Frontal cortex (tissue), 4 donors: ENCODE measurements around the gene TRPM3. TPM values are rescaled to one million over a fixed set of nuclear protein-coding genes. Genes with fewer than 3 reads are reported as not detected.

Experiments used
- DNase-seq, 2 donors: peaks; one replicate each; pipeline ENCODE4 v3.0.0; 2012; ENCODE audit warnings: low spot score in 2 of 2
- FAIRE-seq: peaks from 2 replicates; lab custom pipeline; 2012; peaks lifted over from hg19 to GRCh38; lab: Jason Lieb, UNC
- total RNA-seq: library from RNA; depleted of rRNA; stranded (reverse); fragments of >200 nt; gene quantifications from one replicate; pipeline ENCODE4 v1.2.3, GENCODE V29; 2014
- donor health status: control.
- donor health status: control.
- donor health status: control.

TRPM3 gene
- total RNA-seq, 1 donor from 2014 or later, result 18.8 TPM

DNA sequence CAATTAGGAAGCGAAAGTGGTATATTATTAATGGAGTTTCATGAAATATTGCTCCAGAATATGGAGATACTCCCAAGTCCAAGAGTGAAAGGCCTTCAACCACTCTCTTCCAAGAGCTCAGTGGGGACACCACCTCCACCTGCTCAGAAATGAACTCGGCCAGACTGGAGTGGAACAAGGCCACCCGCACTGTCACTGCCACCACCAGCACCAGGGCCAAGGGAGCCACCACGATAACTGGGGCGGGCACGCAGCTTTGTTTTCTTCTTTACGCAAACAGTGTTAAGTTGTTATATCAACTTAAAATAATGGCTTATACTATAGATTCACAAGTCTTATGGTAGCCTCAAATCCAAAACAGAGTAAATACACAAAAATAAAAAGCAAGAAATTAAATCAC lies 204.1 kb downstream of the TRPM3 start:
- no peak for FAIRE-seq
- no peak for DNase-seq

DNA sequence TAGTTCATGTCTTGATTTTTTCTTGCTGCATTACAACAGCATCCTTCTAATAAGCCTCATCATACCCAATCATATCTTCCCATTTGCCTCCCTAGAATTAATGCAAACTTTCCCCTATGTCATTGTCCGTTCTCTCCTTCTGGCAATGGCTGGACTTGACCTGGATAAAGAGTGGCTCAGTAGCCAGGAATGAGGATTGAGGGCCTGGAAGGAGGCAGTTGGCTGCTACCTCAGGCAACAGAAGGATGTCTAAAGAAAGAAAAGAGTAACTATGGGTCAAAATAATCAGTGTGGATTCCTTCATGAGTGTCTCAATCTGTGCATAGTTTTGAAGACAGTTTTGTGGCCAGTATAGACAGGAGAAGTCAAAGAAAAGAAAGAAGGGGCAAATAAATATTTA lies 209.6 kb downstream of the TRPM3 start:
- DNase-seq (no peak), FAIRE-seq (no peak)

DNA sequence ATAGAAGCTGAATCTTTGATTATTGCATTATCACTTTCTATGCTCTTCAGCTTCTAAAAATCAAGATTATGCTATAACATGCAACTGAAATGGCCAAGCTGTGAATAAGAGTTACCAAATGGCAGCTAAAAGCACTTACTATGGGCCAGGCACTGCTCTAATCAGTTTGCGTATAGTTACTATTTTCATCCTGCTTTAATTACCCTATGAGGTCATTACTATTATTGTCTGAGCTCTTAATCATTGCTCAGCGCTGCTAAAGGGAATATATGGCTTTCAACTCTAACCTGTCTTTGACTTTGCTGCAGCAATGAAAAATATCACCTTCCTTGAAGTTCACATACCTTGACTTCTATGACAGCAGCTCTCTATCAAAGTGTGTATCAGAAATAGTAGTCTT lies 210.8 kb downstream of the TRPM3 start:
- FAIRE-seq, result no peak
- no peak for DNase-seq

DNA sequence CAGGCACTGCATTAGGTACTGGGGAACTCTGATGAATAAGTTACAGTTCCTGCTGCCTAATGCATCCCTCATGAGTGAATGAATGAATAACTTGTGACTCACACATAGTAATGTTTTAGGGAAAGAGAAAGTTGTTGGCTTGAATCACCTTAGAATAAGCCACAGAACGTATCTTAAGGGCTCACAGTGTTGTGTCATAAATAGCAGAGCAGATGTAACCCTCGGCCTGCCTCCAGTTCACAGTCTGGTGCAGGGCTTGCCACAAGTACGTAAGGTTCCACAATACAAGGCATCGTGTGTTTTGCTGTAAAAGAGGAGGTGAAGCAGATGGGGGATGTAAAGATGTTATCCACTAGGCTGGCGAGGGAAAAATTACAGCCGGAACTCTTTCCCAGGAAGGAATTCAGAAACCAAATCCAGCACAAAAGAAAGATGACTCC lies 218.7 kb downstream of the TRPM3 start:
- no peak for DNase-seq
- no peak for FAIRE-seq

- DNase-seq (no peak), FAIRE-seq (no peak)
Measured at GRCh38 chr9:70902171-70902570, 219.2 kb downstream of the TRPM3 start.

GRCh38 chr9:70901746-70902145 lies 219.7 kb downstream of the TRPM3 start:
- FAIRE-seq (no peak), DNase-seq (no peak)

GRCh38 chr9:70901013-70901412 lies 220.4 kb downstream of the TRPM3 start:
- no peak for DNase-seq
- FAIRE-seq, result no peak

DNA sequence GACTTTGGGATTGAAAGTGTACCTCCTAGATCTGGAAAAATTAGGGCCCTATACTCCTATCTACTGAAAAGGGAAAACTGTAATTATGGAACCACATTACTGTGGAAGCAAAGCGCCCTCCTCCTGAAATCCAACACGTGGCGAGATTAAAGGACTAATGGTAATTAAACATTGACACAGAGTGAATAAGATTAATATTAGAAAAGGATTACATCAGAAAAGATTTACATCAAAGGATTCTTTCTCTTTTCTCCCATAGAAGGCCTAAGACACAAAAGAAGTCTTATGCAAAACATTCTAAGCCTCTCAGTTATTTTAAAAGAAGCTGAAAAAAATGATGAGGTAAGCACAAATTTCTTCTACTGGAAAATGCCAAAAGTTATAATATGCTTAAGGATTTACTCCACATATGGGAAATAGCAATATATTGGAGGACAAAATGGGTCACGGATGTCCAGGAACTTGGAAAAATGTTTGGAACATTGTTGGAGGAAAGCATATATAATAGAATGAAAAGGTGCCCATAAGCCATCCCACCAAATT lies 227.8 kb downstream of the TRPM3 start:
- DNase-seq (no peak), FAIRE-seq (no peak)

DNA sequence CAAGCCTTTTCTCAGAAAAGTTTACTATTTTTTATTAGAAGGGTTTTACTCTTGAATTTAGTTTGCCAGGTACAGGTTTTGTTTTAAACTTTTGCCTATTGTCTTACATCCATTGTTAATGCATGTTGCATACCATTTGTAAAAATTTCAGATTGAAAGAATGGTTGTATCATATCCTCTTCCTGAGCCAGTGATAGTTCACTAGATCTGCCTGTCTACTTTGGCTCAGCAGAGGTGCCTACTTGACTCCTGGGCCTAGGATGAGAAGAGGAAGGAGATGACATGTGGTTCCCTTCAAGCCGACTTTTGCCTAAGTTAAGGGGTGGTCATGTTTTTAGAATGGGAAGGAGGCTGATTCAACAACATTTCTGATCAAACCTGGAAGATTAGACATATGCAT lies 232.9 kb downstream of the TRPM3 start:
- DNase-seq, result no peak
- no peak for FAIRE-seq

- FAIRE-seq (no peak), DNase-seq (no peak)
Measured at GRCh38 chr9:70887826-70888225, 233.6 kb downstream of the TRPM3 start.

- DNase-seq (no peak), FAIRE-seq (no peak)
Measured at GRCh38 chr9:70883963-70884793, 237.2 kb downstream of the TRPM3 start.

DNA sequence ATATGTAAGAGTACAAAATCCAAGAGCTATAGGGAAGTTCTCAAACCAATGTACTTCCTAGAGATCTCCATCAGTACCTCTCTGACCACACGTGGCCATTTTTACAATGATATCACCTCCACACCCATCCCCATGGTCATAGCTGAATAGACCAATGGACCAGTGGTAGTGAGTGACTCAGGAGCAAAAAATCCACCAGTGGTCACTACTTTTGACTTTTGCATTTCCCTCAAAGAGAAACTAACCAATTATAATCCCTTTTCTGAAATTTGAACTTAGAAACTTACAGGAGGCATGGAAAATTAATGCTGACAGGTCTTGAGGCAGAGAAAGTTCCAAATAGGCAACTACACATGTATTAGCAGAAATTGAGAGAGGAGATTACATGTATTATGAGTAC lies 238.4 kb downstream of the TRPM3 start:
- no peak for FAIRE-seq
- no peak for DNase-seq

GRCh38 chr9:70881333-70881732 lies 240.1 kb downstream of the TRPM3 start:
- no peak for DNase-seq
- no peak for FAIRE-seq

DNA sequence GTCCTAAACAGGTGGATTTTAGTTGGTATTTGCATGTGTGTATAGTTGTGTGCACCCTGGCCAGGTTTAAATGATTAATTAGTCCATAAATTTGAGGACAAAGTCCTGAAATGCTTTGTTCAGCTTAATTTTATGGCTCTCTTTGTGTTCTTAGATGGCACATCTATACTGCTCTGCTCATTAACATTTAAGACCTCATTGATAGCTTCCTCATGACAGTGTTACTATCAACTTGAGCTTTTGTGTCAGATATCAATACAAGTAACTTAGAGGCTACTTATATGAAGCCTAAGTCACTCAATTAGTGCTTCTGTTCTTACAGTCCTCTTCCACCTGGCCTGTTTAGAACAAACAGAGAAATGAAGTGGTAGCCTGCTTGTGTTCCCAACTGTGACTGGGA lies 240.9 kb downstream of the TRPM3 start:
- no peak for DNase-seq
- FAIRE-seq, result no peak

GRCh38 chr9:70878576-70878975 lies 242.8 kb downstream of the TRPM3 start:
- FAIRE-seq, result no peak
- no peak for DNase-seq

GRCh38 chr9:70874451-70874850 lies 247.0 kb downstream of the TRPM3 start:
- no peak for FAIRE-seq
- DNase-seq, result no peak

- no peak for FAIRE-seq
- no peak for DNase-seq
Measured at GRCh38 chr9:70873506-70873905, 247.9 kb downstream of the TRPM3 start.

DNA sequence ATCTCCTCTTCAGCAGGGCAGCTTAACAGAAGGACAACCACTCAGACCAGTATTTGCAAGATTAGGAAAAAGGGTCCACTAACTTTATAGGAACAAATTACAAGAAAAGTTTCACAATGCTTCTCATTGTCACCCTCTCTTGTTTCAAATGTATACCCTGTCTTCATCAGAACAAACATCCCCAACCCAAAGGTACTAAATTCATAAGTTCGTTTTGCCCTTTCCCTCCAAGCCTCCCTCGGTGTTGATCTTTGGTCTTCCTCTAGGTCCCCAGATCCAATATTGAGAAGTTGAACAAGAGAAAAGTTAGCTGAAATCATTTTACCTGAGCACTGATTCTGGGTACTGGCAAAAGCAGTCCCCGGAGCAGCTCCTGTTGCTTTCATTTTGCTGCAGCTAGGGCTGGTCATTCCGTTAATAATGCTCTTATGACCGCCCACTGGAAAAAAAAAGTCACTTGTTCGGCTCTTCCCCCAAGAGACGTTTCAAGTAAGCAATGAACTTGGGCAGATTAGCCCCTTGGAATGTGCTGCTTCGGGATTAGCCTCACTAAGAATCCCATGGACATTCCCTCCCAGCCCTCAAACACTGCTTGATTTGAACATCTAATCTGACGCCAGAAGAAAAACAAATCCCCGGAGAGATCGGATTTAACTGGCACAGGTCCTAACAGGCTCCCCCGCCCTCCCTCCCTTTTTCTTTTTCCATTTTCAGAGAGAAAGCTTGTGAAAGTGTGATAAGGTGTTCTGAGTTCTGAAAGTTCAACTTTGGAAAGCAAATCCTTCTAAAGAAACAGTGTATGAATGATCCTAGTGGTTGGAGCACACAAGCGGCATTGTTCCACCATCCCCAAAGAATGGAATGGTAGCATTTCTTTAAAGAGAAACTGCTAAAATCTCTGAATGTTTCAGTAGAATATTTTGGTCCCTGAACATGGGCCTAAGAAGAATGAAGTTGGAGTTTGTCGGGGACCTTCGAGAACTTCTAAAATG lies 252.5 kb downstream of the TRPM3 start:
- FAIRE-seq (no peak), DNase-seq (no peak)

DNA sequence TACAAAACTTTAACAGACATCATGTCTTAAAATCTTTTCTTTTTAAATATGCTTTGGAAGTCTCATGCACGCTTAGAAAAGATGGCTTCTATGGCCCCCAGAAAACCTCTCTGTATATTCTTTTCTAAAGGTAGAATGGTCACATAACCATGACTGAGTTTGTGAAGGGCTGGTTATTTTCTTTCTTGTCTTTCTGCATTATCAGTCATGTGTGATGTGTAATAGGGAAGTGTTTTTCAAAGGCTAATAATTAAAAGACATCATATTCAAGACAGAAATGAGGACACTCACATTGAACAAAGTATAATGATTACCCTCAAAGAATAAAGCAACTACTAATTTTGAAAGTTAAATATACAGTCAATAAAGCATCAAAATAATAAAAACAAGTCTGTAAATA lies 253.4 kb downstream of the TRPM3 start:
- FAIRE-seq, result no peak
- DNase-seq, result no peak

GRCh38 chr9:70865471-70865870 lies 255.9 kb downstream of the TRPM3 start:
- DNase-seq (no peak), FAIRE-seq (no peak)

- FAIRE-seq, result no peak
- DNase-seq, result no peak
Measured at GRCh38 chr9:70861797-70862196, 259.6 kb downstream of the TRPM3 start.
